Retinal pigment epithelial cell (primary cell): Measurements from ENCODE around the gene LMNTD2.

Experiments
- DNase-seq: peaks from one replicate; pipeline ENCODE4 v3.0.0-alpha.2; 2010; ENCODE audit warnings: low read depth
- H3K4me3 ChIP-seq: 2 replicates; pipeline ENCODE4 v1.5.1; 2011; ENCODE audit warnings: mild to moderate bottlenecking, low read length, control low read depth, moderate library complexity
- TF ChIP-seq, protein P1 (sequence below): conservative IDR thresholded peaks from 2 replicates; pipeline ENCODE4 v1.5.1; 2011; ENCODE audit warnings: low read depth, low read length, control low read depth, inconsistent platforms

LMNTD2 gene

DNA sequence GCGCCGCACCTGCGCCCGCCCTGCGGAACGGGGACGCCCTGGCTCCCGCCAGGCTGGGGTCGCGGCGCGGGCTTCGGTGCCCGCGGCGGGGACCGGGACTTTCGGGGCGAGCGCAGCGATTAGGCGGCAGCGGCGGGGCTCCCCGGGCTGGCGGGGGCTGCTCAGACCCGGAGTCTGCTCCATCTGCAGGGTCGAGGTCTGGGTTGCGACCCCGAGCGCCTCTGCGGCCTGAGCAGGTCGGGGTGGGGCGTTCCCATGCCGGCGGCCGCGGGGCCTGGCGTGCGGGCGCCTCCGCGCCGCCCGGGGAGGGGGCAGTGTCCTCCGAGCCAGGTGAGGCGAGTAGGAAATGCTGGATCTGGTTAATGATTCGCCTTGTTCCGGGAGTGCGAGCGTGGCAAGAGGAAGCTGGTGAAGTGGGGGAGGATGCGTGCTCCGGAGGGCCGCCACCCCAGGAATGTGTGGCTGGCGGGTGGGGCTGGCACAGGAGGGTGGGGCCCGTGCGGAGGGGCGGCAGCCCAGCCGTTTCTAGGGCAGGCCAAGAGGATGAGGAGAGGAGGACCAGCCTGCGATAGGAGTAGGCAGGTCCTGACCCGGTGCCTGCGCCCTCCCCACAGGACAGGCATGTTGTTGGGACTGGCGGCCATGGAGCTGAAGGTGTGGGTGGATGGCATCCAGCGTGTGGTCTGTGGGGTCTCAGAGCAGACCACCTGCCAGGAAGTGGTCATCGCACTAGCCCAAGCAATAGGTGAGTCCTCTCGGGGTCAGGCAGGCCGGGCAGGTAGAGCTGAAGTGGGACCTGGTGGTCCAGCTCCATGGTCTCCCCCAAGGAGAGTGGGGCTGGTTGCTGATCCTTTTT, 838 bp upstream of the LMNTD2 start:
- TF ChIP-seq, protein P1, sequence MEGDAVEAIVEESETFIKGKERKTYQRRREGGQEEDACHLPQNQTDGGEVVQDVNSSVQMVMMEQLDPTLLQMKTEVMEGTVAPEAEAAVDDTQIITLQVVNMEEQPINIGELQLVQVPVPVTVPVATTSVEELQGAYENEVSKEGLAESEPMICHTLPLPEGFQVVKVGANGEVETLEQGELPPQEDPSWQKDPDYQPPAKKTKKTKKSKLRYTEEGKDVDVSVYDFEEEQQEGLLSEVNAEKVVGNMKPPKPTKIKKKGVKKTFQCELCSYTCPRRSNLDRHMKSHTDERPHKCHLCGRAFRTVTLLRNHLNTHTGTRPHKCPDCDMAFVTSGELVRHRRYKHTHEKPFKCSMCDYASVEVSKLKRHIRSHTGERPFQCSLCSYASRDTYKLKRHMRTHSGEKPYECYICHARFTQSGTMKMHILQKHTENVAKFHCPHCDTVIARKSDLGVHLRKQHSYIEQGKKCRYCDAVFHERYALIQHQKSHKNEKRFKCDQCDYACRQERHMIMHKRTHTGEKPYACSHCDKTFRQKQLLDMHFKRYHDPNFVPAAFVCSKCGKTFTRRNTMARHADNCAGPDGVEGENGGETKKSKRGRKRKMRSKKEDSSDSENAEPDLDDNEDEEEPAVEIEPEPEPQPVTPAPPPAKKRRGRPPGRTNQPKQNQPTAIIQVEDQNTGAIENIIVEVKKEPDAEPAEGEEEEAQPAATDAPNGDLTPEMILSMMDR, result no peak

DNA sequence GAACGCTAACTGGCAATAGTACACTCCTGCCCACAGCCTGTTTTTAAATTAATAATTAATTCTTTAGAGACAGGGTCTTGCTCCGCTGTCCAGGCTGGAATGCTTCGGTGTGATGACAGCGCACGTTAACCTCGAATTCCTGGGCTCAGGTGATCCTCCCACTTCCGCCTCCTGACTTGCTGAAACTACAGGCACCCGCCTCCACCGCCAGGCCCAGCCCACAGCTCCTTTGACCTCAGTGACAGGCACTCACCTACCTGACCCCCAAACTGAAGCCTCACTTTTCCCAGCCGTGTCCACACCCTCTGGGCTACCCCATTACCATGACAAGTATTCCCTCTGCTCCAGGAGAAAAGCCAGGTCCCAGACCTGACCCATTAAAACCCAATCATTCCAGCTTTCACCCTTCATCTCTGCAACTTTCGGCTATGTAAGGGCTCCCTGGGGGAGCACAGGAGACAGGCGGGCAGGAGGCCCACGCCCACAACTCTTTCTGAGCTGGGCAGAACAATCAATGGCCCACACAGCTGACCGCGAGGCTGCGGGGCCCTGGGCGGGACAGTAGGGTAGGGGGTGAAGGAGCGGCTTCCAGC, 730 bp downstream of the LMNTD2 start:
- DNase-seq, result no peak
- TF ChIP-seq, protein P1, result no peak
- peak overlapping the region; percentile 55 for H3K4me3 ChIP-seq

More for the DNA sequence above, 838 bp upstream of the LMNTD2 start:
- DNase-seq, result no peak
- peak overlapping the region; percentile 48 for H3K4me3 ChIP-seq

DNA sequence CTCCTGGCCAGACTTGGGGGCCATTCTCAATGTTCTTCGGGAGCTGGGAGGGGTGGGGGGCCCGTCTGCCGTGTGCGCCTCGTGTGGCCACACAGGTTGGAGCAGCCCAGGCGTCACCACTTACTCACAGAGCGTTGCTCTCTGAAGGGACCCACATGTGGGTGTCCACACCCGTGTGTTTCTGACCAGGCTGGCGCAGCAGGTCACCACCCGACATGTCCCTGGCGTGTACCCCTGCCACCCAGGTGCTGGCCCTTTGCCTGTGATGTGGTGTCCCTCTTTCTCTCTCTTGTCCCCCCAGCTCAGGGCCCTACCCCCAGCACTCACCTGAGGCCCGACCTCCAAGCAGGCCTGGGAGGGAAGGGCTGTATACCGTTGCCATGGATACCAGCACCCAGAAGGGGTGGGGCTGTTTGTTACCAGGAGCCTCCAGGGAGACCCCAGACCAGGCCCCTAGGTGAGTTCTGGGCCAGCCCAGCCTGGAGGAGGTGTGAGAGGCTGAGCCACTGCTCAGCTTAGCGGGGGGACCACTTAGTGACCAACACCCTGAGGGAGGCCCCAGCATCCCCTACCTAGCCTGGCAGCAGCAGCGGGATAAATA, 1.4 kb downstream of the LMNTD2 start:
- no peak for DNase-seq
- TF ChIP-seq, protein P1, result no peak
- H3K4me3 ChIP-seq, result no peak overlapping the region

DNA sequence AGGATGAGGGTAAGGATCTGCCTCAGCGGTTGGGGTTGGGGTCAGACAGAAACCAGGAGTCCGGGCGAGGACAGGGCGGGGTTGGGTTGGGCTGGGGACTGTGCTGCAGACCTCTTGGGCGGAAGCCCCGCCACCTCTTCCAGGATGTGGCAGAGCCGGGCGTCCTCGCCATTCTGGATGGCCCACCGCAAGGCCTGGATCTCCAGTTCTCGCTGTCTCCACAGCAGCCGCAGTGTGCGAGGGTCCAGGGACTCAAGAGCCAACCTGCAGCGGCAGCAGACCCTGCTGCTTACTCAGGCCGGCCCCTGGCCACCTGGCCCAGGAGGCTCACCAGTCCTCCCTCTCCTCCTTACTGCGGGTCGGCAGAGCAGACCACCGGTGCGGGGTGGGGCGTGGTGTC, 2.0 kb downstream of the LMNTD2 start:
- DNase-seq, result no peak
- TF ChIP-seq, protein P1, result no peak
- H3K4me3 ChIP-seq, result no peak overlapping the region

DNA sequence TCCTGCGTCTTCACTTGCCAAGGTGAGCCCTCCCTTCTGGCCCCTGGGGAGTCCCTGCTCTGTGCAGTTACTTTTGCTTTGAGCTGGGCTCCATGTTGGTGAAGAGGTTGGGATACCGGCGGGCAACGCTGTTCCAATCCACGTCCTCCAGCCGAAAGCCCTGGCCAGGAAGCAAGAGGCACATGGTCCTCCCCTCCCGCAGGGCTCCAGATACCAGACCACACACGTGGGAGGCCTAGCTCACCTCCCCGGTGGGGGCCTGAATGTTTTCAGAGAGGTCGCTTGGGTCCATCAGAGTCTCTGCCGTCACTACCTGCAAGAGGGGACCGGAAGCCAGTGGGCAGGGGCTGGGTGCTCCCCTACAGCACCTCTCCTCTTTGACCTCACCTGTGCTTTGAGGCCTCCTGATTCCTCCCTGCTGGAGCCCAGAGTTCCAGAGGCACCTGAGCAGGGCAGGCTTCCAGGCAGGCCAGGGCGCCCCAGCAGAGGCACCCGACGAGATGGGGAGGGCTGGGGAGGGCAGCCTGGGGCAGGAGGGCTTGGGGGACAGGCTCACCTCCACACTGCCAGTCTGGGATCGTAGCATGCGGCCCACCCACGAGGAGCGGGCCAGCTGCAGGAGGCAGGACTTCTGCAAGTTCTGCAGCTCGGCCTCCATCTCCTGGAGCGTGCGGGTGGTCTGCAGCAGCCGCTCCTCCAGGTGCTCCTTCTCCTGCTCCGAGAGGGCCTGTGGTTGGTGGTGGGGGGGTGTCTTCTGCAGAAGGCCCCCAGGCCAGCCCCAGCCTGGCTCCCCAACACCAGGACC, 3.0 kb downstream of the LMNTD2 start:
- no peak for DNase-seq
- TF ChIP-seq, protein P1, result no peak
- H3K4me3 ChIP-seq, result no peak overlapping the region

DNA sequence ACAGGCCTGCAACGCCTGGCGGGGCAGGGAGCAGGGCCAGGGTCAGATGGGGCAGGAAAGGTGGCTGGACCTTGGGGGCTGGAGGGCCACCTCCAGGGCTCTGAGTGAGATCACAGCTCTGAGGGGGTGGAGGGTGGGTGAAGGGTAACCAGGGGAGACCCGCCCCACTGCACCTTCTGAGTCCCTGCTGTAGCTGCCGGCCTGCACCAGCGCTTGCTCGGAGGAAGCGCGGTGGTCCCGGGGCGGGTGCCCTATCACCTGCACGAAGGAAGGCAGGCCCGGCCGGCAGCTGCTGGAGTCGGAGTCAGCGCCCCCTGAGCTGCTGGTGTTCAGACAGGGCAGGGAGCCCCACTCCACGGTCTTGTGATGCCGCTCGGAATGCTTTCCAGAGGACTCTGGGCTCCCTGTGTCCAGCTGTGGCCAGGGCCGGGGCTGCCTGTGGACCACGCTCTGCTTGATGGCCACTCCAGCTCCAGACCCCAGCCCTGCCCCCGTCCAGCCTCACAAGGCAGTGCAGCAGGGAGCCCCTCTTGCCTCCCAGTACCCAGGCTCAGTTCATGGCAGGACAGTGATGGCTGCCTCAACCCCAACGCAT, 3.8 kb downstream of the LMNTD2 start:
- no peak overlapping the region for H3K4me3 ChIP-seq
- no peak for DNase-seq
- TF ChIP-seq, protein P1, result no peak
